Middle frontal gyrus (tissue), 1 donor: ENCODE measurements around the gene CA5A.

Source experiments
- DNase-seq: peaks from one replicate; pipeline ENCODE4 v3.0.0-alpha.2; 2015; ENCODE audit warnings: low spot score; ENCODE audit errors: extremely low spot score

Gene CA5A

GRCh38 chr16:87964049-87964659 is 27.8 kb upstream of the CA5A start:
- DNase-seq = no peak

DNA sequence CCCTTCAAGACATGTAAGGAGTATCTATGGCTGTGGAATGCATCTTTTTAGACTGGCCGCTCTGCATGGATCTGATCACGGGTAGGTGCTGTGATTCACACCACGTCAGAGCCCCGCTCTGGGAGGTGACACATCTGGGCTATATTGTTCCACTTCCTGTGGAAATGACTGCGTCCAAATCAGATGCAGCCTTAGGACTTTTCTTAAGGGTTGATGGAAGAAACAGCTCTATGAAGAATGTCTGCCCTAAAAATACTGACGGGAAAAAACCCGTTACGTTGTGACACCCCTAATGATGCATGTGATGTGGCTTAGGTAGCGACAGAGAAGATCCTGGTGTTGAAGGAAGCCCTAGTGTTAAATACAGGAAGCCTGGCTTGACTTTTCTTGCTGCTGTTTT is 27.1 kb upstream of the CA5A start:
- DNase-seq = no peak

DNA sequence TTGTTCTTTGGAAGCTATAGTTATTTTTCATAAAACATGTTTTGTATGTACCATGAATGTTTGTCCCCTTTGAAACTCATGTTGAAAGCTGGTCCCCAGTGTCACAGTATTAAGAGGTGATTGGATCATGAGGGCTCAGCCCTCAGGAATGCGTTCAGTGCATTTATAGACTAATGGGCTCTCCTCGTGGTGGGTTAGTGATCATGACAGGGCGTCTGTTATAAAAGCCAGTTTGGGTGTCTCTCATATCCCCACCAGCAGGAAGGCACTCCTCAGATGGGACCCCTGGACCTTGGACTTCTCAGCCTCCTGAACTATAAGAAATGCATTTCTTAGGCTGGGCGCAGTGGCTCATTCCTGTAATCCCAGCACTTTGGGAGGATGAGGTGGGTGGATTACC is 25.3 kb upstream of the CA5A start:
- DNase-seq = no peak

- no peak for DNase-seq
Measured at GRCh38 chr16:87960852-87961251, 24.5 kb upstream of the CA5A start.

DNA sequence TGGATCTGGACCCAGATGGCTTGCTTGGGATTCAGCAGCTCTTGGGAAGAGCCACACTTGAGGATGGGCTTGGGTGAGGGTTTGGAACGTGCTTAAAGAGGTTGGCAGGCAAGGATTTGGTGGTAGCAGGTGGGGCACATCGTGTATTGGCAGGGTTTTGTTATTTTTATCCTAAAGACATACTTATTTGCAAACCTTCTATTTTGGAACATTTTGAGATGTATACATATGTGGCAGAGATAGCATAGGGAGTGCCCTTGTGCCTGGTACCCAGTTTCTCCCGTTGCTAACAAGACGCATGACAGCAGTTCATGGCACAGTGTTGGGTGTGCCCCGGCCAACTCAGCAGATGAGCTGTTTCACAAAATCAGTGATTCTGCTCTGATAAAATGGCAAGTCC is 24.0 kb upstream of the CA5A start:
- DNase-seq = no peak

DNA sequence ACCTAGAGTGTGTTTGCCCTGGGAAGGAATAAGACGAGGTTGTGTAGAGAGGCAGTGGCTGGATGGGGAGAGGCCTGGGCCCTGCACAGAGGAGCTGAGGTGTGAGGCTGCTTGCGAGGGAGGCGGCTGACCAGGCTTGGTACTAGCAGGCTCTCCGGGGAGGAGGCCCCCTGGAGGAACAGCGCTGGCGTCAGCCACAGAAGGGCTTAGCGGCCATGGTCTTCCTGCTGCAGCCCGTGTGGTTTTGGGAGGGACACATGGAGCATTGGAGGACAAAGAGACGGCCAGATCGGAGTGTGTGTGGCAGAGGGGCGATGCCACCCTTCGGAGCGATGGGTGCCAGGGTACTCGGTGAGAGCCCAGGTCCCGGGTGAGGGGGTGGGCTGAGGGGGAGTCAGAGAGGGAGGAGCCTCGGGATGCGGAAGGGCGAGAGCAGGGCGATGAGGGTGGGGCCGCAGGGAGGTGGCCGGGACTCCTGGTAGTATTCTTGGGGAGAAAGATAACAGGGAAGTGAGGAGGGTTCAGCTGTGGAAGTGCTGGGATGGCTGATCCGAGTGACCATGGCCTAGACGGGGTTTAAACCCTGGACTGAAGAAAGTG is 23.2 kb upstream of the CA5A start:
- no peak for DNase-seq

GRCh38 chr16:87958632-87959031 is 22.3 kb upstream of the CA5A start:
- DNase-seq = no peak

GRCh38 chr16:87957296-87958094 is 21.2 kb upstream of the CA5A start:
- DNase-seq = no peak

GRCh38 chr16:87956365-87957231 is 20.3 kb upstream of the CA5A start:
- no peak for DNase-seq

DNA sequence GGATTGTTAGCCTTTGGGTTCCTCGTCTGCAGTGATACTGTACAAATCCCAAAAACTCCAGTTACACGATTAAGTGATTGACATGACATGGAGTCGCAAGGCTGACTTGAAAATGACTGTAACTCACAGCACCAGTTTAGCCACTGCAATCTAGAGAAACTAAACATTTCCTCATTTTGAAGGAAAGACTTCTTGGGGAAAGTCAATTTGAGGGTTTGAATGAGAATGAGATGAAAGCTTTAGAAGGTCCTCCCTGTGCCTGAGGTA is 19.7 kb upstream of the CA5A start:
- no peak for DNase-seq

GRCh38 chr16:87955302-87956097 is 19.2 kb upstream of the CA5A start:
- DNase-seq = no peak

GRCh38 chr16:87954826-87955225 is 18.5 kb upstream of the CA5A start:
- DNase-seq = no peak

DNA sequence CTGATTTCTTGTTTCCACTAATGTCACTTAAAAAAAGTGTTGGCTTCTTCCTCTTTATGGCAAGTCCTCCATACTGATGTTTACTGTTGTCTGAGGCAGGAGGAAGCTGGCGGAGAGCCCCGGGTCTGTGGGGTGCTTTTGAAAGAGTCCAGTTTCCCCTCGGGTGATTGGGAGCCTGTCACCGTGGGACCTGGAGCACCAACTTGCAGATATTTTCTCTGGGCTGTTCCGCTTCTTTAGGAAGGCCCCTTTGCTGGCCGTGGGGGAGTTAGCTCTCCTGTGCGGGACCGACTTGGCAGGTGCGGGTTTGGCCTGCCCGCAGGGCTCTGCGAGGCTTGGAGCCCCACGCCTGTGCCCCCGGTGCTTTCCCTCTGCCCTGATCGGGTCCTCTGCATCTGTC is 18.0 kb upstream of the CA5A start:
- DNase-seq = no peak

- DNase-seq = no peak
Measured at GRCh38 chr16:87953308-87954215, 17.2 kb upstream of the CA5A start.

- no peak for DNase-seq
Measured at GRCh38 chr16:87952751-87953150, 16.4 kb upstream of the CA5A start.

GRCh38 chr16:87951552-87952538 is 15.5 kb upstream of the CA5A start:
- DNase-seq = no peak

DNA sequence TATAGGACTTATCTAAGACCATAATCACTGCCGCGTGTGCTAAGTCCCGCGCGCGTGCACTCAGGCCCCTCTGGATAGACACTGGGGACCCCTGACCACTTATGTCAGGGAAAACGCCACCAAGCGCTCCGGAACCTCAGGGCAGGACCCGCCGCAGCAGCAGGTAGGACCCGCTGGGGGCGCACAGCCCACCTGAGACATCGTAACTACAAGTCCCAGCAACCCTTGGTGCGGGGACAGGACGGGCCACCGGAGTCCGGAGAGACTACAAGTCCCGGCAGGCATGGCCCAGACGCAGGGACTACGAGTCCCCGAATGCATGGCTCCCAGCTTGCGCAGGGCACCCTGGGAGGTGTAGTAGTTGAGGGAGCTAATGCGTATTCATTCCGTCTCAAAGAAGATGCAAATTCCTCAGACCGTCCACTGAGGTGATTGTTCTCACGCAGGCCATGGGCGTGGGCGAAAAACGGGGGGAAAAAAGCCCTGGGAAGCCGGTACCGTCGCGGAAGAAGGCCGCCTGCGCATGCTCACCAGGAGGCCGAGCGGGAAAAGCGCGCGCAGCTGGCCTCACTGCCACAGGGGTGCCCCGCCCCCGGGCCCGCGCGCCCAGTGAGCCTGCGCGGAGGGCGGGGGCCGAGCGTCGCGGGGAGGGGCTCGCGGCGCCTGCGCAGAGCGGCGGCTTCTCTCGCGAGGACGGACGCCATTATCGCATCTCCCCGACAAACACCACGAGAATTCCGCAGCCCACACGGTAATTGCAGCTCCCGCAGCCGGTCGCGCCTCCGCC is 14.6 kb upstream of the CA5A start, which contains the start of gene BANP:
BANP (plus strand) TSS at position 670 of the 787 bp plus-strand sequence. CDS start 23,682 bp downstream, outside the sequence.
- DNase-seq = peak; percentile 94
